ENCODE results near the gene FLCN.

GRCh38 chr17:17171186-17171585, 65.8 kb downstream of the FLCN start:
- TF ChIP-seq, protein P1, sequence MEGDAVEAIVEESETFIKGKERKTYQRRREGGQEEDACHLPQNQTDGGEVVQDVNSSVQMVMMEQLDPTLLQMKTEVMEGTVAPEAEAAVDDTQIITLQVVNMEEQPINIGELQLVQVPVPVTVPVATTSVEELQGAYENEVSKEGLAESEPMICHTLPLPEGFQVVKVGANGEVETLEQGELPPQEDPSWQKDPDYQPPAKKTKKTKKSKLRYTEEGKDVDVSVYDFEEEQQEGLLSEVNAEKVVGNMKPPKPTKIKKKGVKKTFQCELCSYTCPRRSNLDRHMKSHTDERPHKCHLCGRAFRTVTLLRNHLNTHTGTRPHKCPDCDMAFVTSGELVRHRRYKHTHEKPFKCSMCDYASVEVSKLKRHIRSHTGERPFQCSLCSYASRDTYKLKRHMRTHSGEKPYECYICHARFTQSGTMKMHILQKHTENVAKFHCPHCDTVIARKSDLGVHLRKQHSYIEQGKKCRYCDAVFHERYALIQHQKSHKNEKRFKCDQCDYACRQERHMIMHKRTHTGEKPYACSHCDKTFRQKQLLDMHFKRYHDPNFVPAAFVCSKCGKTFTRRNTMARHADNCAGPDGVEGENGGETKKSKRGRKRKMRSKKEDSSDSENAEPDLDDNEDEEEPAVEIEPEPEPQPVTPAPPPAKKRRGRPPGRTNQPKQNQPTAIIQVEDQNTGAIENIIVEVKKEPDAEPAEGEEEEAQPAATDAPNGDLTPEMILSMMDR (optimal IDR thresholded peaks at IDR 0.05 in 1 of 3, IDR thresholded peaks at IDR 0.05 in 1 of 3, conservative IDR thresholded peaks at IDR 0.05 in 1 of 3; ENCODE audit: extremely low read depth in 1 of 3, insufficient read depth in 2 of 3, low read length in 3 of 3), result no peak
- no peak for TF ChIP-seq EZH2 (IDR thresholded peaks at IDR 0.05; ENCODE audit: low read length)

All from keratinocyte (primary cell).